ENCODE results near the gene MT1F. TPM values are rescaled to one million over a fixed set of nuclear protein-coding genes. Genes with fewer than 3 reads are reported as not detected.

Gene MT1F
- total RNA-seq, 4 donors from 2014 or later = 5.6 to 16.6 (median 12.9) TPM

- Histone ChIP-seq H3K9me3 (no peaks in the 10 kb centered on the region), H3K4me3 (peak overlapping the region; percentile 73), H3K27ac (peak overlapping the region; percentile 96), H3K27me3 (no peaks in the 10 kb centered on the region), H3K4me1 (peaks cover 63% of the 10 kb centered on the region), H3K36me3 (no peaks in the 10 kb centered on the region)
- DNase-seq (ENCODE audit: low spot score in 2 of 2) = no peak
- WGBS = 6% methylated on average over 10 of the region's 10 CpGs
- TF ChIP-seq EP300 (IDR thresholded peaks at IDR 0.05) = peak; percentile 38
- TF ChIP-seq POLR2AphosphoS5 (IDR thresholded peaks at IDR 0.05) = peak; percentile 65 to 82 (median 77)
- TF ChIP-seq POLR2A (IDR thresholded peaks at IDR 0.05) = peak; percentile 67 to 78
- TF ChIP-seq, protein P1, sequence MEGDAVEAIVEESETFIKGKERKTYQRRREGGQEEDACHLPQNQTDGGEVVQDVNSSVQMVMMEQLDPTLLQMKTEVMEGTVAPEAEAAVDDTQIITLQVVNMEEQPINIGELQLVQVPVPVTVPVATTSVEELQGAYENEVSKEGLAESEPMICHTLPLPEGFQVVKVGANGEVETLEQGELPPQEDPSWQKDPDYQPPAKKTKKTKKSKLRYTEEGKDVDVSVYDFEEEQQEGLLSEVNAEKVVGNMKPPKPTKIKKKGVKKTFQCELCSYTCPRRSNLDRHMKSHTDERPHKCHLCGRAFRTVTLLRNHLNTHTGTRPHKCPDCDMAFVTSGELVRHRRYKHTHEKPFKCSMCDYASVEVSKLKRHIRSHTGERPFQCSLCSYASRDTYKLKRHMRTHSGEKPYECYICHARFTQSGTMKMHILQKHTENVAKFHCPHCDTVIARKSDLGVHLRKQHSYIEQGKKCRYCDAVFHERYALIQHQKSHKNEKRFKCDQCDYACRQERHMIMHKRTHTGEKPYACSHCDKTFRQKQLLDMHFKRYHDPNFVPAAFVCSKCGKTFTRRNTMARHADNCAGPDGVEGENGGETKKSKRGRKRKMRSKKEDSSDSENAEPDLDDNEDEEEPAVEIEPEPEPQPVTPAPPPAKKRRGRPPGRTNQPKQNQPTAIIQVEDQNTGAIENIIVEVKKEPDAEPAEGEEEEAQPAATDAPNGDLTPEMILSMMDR (IDR thresholded peaks at IDR 0.05) = no peak
These were observed 47.6 kb upstream of the MT1F start for GRCh38 chr16:56610017-56610608.

- no peak for DNase-seq (ENCODE audit: low spot score in 2 of 2)
- Histone ChIP-seq H3K9me3 (no peaks in the 10 kb centered on the region), H3K27ac (peak overlapping the region; percentile 96), H3K27me3 (no peaks in the 10 kb centered on the region), H3K4me3 (peak overlapping the region; percentile 73), H3K36me3 (no peaks in the 10 kb centered on the region), H3K4me1 (peaks cover 58% of the 10 kb centered on the region)
- WGBS = 40% methylated on average over 2 of the region's 2 CpGs
- TF ChIP-seq POLR2AphosphoS5 (IDR thresholded peaks at IDR 0.05) (no peak), EP300 (IDR thresholded peaks at IDR 0.05) (no peak), POLR2A (IDR thresholded peaks at IDR 0.05) (no peak)
- TF ChIP-seq, protein P1 (IDR thresholded peaks at IDR 0.05) = no peak
These were observed 47.1 kb upstream of the MT1F start for GRCh38 chr16:56610609-56611111.

- Histone ChIP-seq H3K9me3 (no peaks in the 10 kb centered on the region), H3K36me3 (no peaks in the 10 kb centered on the region), H3K4me3 (no peak overlapping the region), H3K27ac (peak overlapping the region; percentile 96), H3K27me3 (no peaks in the 10 kb centered on the region), H3K4me1 (peaks cover 51% of the 10 kb centered on the region)
- TF ChIP-seq, protein P1 (IDR thresholded peaks at IDR 0.05) = no peak
- TF ChIP-seq POLR2A (IDR thresholded peaks at IDR 0.05) (no peak), POLR2AphosphoS5 (IDR thresholded peaks at IDR 0.05) (peak in 1 of 3 donors; percentile 15)
- no peak for DNase-seq (ENCODE audit: low spot score in 2 of 2)
- 61% methylated on average over 2 of the region's 2 CpGs for WGBS
These were observed 46.4 kb upstream of the MT1F start for GRCh38 chr16:56611281-56611833.

- H3K27me3 ChIP-seq = no peaks in the 10 kb centered on the region
- no peak for DNase-seq (ENCODE audit: low spot score in 2 of 2)
- H3K9me3 ChIP-seq = no peaks in the 10 kb centered on the region
- H3K4me1 ChIP-seq = peaks cover 45% of the 10 kb centered on the region
- H3K27ac ChIP-seq = no peak overlapping the region
- no peak for TF ChIP-seq POLR2AphosphoS5 (IDR thresholded peaks at IDR 0.05)
- TF ChIP-seq POLR2A (IDR thresholded peaks at IDR 0.05) = no peak
- no peak for TF ChIP-seq EP300 (IDR thresholded peaks at IDR 0.05)
- H3K36me3 ChIP-seq = no peaks in the 10 kb centered on the region
- no peak overlapping the region for H3K4me3 ChIP-seq
These were observed 44.1 kb upstream of the MT1F start for GRCh38 chr16:56613706-56614105.

- Histone ChIP-seq H3K4me3 (no peak overlapping the region), H3K9me3 (no peaks in the 10 kb centered on the region), H3K4me1 (peaks cover 36% of the 10 kb centered on the region), H3K27me3 (no peaks in the 10 kb centered on the region), H3K27ac (no peak overlapping the region), H3K36me3 (no peaks in the 10 kb centered on the region)
- no peak for TF ChIP-seq POLR2A (IDR thresholded peaks at IDR 0.05)
- no peak for TF ChIP-seq POLR2AphosphoS5 (IDR thresholded peaks at IDR 0.05)
- TF ChIP-seq EP300 (IDR thresholded peaks at IDR 0.05) = no peak
- TF ChIP-seq, protein P1 (IDR thresholded peaks at IDR 0.05) = no peak
- no peak for DNase-seq (ENCODE audit: low spot score in 2 of 2)
These were observed 43.2 kb upstream of the MT1F start for GRCh38 chr16:56614549-56614991.

Data from suprapubic skin (tissue), 4 donors.